ENCODE data around the gene CD1E.
"Not testable (repeated sequence)": the region's sequence is repeated elsewhere in the genome, so short reads cannot be mapped to it uniquely, and the experiment has no call there.

The CD1E gene

DNA sequence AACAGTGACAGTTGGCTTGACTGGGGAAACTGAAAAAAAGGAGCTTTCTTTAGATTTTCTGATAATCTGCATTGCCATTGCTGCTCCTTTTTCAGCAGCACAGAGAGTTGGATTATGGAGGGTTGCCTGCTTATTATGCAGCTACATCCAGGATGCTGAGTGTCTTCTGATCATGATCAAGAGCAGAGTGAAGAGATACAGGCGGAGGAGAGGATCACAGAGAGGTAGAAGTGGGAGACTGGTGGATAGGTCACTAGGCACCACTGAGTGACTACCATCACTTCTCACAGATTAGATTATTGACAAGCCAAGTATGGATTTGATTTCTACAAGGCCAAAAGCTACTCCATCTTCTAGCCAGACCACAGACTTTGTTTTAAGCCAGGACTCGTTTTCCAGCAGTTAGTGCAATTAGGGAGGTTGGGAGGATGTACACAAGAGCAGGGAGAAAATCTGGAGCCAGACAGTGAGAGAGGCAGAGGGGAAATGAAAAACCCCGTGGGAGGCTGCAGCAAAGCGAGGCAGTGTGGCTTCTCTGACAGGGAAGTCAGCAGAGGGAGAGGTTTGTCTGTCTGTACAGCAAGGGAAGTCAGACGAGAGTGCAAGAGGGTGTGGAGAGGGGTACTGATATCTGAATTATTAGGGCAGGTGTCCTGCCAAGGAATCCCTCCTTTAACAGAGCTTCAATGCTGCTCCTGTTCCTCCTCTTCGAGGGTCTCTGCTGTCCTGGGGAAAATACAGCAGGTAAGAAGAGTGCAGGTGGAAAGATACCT lies at the start of gene CD1E:
Gene CD1E, plus strand, starts transcription at position 592 of the 773 bp plus-strand sequence. Its CDS starts 95 bp downstream, at position 687.
- no peak for DNase-seq (ENCODE audit: low read depth in 2 of 2, low spot score in 1 of 2)

DNA sequence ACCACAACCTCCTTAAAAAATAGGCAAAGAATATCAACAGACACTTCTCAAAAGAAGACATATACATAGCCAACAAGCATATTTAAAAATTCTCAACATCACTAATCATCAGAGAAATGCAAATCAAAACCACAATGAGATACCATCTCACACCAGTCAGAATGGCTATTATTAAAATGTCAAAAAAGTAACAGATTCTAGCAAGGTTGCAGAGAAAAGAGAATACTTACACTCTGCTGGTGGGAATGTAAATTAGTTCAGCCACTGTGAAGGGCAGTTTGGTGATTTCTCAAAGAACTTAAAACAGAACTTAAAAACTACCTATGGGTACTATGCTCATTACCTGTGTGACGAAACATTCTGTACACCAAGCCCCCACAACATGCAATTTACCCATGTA lies 43.1 kb upstream of the CD1E start:
- no peak for DNase-seq (ENCODE audit: low read depth in 2 of 2, low spot score in 1 of 2)

DNA sequence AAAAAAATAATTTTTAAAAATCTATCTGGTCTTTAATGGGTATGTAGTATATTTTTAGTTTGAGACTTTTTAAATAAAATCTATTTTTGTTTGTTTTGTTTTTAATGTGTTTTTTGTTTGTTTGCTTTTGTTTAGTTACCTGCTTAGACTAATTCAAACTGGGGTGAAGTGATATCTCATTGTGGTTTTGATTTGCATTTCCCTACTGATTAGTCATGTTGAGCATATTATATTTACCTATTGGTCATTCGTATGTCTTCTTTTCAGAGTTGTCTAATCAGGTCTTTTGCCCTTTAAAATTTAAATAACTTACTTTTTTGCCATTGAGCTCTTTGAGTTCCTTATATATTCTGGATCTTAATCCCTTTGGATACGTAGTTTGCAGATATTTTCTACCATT lies 42.6 kb upstream of the CD1E start:
- no peak for DNase-seq (ENCODE audit: low read depth in 2 of 2, low spot score in 1 of 2)

DNA sequence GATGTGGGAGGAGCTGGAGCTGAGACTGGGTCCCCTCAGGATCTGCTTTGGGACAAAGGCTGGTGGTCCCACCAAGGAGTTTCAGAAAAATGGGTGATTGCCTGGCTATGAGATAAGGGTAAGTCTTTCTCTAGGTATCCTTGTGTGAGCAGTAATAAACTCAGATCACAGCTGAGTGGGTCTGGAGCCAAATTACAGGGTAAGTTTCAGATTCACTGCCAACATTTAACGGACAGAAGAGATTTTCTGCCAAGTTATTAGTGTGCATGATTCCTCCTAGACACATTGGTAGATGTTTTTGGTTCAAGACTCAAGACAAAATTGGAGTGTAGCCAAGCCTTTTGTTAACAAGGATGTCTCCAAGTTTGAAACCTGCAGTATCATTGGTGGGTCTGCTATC lies 29.8 kb upstream of the CD1E start:
- DNase-seq (ENCODE audit: low read depth in 2 of 2, low spot score in 1 of 2) = no peak

DNA sequence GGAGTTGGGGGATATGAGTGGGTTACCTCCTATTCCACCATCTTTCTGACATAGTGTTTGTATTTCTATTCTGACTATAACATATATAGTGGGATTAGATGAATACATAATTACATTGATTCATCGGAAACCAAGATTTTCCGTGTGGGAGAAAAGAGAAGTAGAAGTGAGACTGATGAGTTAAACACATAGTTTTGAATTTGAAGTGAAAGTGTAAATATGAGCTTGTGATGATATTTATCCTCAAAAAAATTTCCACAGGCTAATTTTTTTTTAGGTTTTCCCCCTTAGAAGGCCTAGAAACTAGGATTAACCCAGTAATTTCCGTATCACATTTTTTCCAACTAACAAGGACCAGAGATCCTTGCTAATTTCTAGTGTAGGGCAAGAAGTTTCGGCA lies 29.3 kb upstream of the CD1E start:
- no peak for DNase-seq (ENCODE audit: low read depth in 2 of 2, low spot score in 1 of 2)

DNA sequence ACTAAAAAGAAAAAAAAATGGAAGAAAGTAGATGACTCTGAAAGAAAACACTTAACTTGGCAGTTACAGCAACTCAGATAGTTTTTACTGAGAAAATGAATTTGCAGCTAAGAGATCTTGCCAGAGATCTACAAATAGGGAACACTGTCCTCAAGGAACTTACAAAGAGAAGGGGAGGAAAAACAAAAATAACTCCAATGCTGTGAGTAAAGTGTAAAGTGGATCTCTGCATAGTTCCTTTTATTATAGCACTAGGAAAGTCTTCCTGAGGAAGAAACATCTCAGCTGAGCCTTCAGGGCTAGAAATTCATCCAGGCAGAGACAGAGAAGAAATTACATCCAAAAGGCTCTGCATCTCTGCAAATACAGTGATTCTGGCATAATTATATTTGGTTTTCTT lies 26.2 kb upstream of the CD1E start:
- no peak for DNase-seq (ENCODE audit: low read depth in 2 of 2, low spot score in 1 of 2)

DNA sequence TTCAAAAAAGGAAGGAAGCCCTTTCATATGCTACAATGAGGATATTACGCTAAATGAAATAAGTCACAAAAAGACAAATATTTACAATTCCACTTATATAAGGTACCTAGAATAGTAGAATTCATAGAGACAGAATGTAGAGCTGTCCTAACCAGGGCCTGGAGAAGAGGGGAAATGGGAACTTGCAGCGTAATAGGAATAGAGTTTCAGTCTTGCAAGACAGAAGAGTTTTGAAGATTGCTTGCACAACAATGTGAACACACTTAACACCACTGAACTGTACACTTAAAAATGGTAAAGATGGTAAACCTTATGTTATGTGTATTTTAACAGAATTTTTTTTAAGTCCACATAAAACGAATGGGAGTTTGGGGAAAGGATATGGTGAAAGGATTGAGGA lies 25.3 kb upstream of the CD1E start:
- no peak for DNase-seq (ENCODE audit: low read depth in 2 of 2, low spot score in 1 of 2)

DNA sequence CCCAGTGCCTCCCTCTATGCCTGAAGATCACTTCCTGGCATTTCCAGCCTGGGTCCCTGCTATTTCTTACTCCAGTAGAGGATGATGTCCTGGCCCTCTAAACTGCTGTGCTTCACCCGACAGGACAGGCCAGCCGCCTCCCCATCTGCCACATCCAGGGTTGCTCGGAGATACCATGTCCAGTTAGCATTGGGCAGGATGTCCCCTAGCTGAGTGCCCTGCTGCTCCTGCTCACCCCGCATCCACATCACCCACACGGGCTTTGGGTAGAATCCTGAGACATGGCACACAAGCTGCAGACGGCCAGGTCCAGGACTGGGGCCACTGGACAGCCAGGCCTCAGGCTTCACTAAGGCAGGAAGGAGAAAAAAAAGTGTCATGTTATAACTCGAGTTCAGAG lies 24.4 kb upstream of the CD1E start:
- DNase-seq (ENCODE audit: low read depth in 2 of 2, low spot score in 1 of 2) = no peak

DNA sequence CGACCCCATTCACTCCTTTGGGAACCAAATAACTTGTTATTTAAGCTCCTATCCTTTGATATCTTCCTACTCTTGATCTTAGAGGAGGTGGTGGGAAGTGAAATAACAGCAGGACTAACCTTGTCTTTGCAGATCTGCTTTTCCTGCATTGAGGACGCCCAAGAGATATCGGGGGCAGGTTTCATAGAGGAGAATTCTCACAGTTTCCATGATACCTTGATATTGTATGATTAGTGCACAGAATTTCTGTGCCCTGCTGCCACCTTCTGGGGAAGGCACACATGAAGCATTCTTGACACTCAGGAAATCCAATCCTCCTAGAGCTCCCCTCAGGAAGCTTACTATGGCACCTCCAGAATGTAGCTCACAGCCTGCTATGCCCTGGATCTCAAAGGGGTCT lies 24.0 kb upstream of the CD1E start:
- DNase-seq (ENCODE audit: low read depth in 2 of 2, low spot score in 1 of 2) = no peak

DNA sequence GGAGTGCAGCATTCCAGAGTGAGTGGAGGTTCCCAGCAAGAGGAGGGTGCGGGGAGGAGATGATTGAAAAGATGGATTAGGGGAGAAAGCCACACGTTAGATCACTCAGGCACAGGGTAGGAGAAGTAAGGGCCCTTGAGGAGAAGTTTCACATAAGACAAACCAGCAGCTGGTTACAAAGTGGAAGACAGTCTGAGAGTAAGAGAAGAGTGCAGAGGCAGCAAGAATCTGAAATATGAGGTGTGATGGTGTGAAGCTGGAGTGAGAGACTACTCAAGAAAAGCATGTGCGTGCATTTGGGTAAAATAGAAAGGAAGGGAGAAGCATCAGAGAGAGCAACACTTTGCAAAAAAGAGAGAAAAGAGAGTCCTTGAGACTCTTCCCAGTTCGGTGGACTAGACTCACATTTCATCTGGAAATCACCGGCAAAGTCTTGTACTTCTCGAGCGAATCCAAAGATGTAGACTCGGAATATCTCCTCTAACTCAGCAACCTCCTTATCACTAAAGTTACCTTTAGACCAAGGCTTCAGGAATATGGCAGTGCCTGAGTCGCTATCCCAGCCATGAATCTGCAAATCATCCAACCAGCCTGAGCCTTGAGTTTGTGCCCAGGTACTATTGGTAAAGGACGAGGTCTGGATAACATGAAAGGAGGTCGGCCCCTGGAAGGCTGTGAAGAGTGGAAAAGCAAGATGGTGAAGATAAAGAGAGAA lies 23.1 kb upstream of the CD1E start:
- DNase-seq (ENCODE audit: low read depth in 2 of 2, low spot score in 1 of 2) = no peak

DNA sequence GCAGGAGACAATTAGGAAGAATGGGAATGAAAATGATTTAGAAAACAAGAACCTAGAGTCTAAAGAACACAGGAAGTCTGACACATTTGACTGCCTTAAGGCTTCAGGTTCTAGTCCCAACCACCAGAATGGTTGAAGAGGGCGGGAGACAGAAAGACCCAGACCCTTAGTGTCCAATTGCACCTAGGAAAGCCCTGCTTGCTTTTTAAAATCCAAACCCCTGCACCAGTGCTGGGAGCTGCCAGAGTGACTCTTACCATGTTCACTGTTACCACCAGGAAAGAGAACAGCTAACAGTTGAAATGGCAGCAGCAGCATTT lies 22.6 kb upstream of the CD1E start:
- no peak for DNase-seq (ENCODE audit: low read depth in 2 of 2, low spot score in 1 of 2)

DNA sequence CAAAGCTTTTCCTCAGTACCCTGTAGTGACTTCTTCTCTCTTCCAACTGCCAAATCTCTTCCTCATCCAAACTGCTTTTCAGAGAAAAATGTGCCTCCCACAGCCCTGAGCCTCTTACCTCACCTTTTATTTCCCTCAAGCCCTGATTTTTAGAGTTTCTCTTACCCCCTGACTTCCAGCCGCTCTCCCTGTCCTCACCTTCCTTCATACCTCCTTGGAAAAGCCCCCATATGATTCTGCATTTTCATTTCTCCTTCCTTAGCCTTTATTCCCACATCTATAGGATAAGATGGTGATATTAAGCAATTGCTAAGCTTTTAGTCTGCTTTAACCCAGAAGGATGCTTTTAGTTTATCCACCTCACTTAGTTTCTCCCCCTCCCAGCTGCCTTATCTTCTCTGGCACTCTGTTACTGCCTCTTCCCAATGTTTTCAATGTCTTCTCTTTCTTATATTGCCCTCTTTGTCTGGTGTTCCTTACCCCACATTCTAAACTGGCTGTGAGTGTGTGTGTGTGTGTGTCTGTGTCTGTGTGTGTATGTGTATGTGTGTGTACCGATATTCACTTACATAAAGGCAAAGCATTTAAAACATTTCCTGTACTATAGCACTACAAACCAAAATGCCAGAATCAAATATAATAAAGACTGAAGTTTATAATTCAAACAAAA lies 22.1 kb upstream of the CD1E start, which contains the start of gene CD1B:
Gene CD1B, minus strand, starts transcription at position 51 of the 670 bp plus-strand sequence. CDS start 108 bp downstream, outside the sequence.
- no peak for DNase-seq (ENCODE audit: low read depth in 2 of 2, low spot score in 1 of 2)

DNA sequence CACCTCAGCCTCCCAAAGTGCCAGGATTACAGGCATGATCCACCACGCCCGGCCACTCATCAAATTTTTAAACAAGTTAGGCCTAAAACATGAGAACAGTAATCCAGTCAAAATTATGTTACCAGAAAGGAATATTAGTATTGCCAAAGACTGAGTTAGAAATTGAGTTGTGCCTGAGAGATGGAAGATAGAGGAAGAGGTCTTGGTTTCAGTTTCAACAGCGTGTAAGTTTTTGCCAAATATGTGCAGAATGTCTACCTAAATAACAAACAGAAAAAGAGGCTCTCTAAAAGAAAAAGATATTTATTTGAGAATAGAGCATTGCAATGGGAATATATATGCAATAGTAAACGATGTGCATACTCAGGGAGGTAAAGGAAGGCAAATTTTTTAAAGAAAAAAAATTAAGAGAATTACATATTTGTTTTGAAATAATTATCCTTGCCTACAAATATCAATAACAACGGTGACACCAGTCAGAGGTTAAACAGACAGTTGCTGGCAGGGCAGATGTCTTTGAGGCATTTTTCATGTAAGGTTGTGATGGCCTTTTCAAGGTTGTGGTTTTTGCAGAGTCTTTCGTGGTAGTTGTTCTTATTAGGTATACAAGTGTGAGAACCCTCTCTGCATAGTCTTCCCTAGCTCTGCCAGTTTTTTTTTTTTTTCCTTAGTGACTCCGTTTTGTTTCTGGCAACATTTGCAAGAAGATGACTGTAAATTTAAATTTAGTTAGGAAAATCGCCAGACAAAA lies 20.1 kb upstream of the CD1E start:
- no peak for DNase-seq (ENCODE audit: low read depth in 2 of 2, low spot score in 1 of 2)

DNA sequence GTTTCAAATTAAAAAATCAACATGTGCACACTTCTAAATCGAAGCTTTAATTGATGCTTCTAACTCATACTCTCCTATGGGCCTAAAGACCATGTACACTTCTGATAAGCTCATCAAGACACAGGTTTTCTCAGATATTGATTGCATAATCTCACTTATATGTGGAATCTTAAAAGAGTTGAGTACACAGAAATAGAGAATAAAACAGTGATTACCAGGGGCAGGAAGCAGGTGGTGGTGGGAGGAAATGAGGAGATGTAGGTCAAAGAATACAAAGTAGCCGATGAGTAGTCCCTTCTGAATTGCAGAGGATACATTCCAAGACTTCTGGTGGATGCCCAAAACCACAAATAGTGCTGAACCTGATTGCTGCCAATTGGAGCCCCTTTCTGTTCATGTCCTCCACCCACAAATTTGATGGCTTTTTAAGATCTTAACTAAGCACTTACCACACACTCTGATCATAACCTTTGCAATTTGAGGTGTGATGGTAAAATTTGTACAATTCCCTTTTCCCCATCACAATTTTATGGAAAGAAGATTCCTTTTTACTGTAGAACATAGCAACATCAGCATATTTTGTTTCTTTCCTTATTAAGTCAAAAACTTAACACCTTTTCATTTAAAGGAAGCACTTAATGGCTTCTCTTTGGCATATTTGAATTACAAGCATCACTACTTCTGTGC lies 19.0 kb upstream of the CD1E start:
- no peak for DNase-seq (ENCODE audit: low read depth in 2 of 2, low spot score in 1 of 2)

DNA sequence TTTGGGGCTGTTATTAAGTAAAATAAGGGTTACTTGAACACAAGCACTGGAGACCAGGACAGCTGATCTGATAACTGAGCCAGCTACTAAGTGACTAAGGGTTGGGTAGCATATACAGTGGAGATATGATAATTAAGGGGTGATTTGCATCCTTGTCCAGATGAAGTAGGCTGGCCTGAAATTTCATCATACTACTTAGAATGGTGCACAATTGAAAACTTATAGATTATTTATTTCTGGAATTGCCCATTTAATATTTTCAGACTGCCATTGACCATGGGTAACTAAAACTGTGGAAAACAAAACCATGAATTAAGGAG lies 18.5 kb upstream of the CD1E start:
- no peak for DNase-seq (ENCODE audit: low read depth in 2 of 2, low spot score in 1 of 2)

DNA sequence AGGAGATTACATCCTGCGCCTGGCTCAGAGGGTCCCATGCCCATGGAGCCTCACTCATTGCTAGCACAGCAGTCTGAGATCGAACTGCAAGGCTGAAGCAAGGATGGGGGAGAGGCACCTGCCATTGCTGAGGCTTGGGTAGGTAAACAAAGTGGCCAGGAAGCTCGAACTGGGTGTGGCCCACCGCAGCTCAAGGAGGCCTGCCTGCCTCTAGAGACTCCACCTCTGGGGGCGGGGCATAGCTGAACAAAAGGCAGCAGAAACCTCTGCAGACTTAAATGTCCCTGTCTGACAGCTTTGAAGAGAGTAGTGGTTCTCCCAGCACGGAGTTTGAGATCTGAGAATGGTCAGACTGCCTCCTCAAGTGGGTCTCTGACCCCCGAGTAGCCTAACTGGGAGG lies 17.3 kb upstream of the CD1E start:
- not testable (repeated sequence) for DNase-seq (ENCODE audit: low read depth in 2 of 2, low spot score in 1 of 2)

DNA sequence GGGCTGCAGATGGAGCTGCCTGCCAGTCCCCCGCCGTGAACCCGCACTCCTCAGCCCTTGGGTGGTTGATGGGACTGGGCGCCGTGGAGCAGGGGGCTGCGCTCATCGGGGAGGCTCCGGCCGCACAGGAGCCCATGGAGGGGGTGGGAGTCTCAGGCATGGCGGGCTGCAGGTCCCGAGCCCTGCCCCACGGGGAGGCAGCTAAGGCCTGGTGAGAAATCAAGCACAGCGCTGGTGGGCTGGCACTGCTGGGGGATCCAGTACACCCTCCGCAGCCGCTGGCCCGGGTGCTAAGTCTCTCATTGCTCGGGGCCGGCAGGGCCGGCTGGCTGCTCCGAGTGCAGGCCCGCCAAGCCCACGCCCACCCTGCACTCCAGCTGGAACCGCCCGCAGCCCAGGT lies 4.7 kb upstream of the CD1E start:
- DNase-seq (ENCODE audit: low read depth in 2 of 2, low spot score in 1 of 2) = not testable (repeated sequence)

DNA sequence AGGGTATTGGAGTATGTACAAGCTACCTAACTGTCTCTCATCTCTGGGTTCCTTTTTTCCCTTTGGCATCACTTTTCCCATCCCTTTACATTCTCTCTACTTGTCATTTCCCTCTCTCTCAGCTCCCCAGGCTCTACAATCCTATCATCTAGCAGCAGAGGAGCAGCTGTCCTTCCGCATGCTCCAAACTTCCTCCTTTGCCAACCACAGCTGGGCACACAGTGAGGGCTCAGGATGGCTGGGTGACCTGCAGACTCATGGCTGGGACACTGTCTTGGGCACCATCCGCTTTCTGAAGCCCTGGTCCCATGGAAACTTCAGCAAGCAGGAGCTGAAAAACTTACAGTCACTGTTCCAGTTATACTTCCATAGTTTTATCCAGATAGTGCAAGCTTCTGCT lies 561 bp downstream of the CD1E start:
- DNase-seq (ENCODE audit: low read depth in 2 of 2, low spot score in 1 of 2) = no peak

DNA sequence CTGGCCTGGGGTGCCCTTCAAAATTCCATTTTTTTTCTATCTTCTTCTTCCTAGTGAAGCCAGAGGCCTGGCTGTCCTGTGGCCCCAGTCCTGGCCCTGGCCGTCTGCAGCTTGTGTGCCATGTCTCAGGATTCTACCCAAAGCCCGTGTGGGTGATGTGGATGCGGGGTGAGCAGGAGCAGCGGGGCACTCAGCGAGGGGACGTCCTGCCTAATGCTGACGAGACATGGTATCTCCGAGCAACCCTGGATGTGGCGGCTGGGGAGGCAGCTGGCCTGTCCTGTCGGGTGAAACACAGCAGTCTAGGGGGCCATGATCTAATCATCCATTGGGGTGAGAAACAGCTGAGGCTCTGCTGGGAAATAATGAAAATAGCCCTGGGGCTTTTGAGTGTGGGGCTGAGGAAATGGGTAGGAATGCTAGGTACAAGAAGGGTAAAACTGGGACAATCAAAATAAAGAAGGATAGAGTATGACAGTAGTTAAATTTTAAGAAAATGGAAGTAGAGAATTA lies 2.1 kb downstream of the CD1E start:
- DNase-seq (ENCODE audit: low read depth in 2 of 2, low spot score in 1 of 2) = no peak

DNA sequence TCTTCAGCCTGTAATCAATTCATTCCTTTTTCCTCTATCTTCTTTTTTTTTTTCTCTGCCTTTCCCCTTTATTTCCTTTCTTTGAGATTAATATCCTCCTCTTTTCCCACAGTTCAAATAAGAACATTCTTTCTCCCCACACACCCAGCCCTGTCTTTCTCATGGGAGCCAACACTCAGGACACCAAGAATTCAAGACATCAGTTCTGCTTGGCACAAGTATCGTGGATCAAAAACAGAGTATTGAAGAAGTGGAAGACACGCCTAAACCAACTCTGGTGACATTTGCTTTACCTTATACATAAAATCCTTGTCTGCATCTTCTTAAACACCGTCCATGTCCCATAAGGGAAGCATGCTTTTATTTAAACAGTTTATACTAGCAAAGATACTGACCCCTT lies 2.9 kb downstream of the CD1E start:
- DNase-seq (ENCODE audit: low read depth in 2 of 2, low spot score in 1 of 2) = no peak

DNA sequence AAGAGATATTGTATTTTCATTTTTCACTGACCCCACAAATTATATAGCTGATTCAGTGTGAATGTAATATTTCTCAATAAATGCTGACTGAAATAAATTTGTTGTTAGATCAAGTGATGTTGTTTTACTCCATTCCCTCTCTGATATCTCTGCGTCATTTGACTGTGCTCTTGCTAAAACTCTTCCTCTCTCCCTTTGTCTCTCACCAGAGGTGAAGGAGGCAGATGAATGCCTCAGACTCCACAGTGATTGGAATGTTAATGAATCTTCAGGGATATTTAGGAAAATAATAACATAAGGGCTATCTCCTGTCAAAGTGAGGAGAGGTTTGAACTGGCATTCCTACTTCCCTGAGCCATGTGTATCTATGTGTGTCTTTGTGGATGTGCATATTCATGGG lies 3.7 kb downstream of the CD1E start:
- no peak for DNase-seq (ENCODE audit: low read depth in 2 of 2, low spot score in 1 of 2)

Data from stimulated activated CD8-positive, alpha-beta memory T cell treated with anti-CD3 and anti-CD28 coated beads, Interleukin-4, amount 100 ng/mL, for 1 hour (primary cell).